HG03108 (cell line): Measurements from ENCODE around the gene MIF4GD.
"Not testable (repeated sequence)": the region's sequence is repeated elsewhere in the genome, so short reads cannot be mapped to it uniquely, and the experiment has no call there.

Experiments
- ATAC-seq: cut with Tn5 transposase; IDR thresholded peaks from one replicate; pipeline ENCODE4 v1.9.1; 2021; ENCODE audit warnings: moderate library complexity; ENCODE audit not compliant: unreplicated experiment

Gene MIF4GD

DNA sequence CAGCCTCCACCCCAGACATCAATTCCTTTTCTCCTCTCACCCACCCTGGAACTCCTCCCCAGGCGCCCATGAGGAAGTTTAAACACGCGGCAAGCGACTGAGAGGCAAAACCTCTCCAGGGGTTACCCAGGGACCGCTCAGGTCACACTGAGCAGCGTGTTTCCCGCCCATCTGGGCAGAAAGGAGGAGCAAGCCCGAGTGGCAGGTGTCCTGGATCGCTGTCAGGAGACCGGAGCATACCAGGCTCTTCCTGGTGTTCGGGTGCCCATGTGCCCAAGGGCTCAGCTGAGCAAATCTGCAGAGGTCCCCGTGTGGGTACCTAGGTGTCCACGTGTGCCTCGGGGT is 17.7 kb upstream of the MIF4GD start:
- ATAC-seq = peak; percentile 1

DNA sequence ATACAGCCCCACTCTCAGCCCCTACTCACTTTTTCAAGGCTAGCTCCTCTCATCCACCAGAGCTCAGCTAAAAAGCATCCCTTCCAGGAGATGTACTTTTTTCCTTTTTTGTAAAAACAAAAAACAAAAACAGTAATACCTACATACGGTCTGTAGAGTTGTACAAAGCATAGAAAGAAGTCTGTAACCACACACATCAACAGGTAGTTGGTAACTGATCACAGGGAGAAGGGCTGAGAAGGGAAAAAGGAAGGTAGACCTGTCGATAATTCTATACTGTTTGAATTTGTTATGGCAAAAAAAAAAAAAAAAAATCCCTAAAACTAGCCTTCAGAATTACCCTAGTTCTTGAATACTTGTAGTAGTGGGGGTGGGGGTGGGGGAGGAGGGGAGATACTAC is 17.3 kb upstream of the MIF4GD start:
- ATAC-seq = no peak

DNA sequence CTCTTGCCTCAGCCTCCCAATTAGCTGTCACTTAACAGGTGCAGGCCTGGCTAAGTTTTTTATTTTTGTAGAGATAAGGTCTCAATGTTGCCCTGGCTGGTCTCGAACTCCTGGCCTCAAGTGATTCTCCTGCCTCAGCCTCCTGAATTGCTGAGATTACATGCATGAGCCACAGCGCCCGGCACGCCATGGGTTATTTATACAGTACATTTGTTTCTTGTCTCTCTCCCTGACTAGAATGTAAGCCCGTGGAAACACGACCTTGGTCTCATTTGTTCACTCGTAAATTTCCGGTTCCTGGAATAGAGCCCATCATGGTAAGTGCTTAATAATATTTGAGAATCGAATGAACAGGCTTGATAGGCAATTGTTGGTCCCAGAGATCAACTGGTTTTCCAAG is 16.2 kb upstream of the MIF4GD start:
- ATAC-seq = no peak

DNA sequence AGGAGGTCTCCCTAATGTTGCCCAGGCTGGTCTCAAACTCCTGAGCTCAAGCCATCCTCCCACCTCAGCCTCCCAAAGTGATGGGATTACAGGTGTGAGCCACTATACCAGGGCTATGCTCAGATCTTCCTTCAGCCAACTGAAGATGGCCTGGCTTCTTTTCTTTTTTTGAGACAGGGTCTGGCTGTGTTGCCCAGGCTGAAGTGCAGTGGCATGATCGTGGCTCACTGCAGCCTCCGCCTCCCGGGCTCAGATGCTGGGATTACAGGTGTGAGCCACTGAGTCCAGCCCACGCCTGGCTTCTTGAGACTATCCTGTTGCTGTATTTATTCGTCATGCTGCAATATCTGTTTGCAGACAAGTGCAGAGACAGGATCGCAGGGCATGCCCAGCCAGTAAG is 14.1 kb upstream of the MIF4GD start:
- ATAC-seq = no peak

DNA sequence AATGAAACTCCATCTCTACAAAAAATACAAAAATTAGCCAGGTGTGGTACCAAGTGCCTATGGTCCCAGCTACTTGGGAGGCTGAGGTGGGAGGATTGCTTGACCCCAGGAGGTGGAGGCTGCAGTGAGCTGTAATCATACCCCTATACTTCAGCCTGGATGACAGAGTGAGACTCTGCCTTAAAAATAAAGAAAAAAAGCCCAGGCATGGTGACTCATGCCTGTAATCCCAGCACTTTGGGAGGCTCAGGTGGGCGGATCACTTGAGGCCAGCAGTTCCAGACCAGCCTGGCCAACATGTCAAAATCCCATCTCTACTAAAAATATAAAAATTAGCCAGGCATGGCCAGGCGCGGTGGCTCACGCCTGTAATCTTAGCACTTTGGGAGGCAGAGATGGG is 9.2 kb upstream of the MIF4GD start:
- ATAC-seq = not testable (repeated sequence)

DNA sequence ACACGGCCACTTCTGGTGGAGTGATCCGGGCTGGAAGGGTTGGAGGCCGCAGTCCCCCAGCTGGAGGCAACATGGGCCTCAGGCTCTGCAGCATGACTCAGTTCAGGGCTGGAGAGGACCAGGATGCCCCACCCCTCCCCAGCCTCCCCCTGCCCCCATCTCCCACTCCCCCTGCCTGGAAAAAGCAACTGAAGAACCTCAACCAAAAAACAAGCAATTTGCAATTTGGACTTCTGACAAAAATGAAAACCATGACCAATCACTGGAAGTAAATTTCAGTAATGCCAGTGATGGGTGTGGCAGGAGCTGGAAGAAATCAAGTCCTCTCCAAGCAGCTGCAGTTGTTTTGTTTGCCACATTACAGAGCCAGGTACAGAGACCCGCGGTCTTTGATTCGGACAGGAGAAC is 6.6 kb upstream of the MIF4GD start:
- no peak for ATAC-seq

DNA sequence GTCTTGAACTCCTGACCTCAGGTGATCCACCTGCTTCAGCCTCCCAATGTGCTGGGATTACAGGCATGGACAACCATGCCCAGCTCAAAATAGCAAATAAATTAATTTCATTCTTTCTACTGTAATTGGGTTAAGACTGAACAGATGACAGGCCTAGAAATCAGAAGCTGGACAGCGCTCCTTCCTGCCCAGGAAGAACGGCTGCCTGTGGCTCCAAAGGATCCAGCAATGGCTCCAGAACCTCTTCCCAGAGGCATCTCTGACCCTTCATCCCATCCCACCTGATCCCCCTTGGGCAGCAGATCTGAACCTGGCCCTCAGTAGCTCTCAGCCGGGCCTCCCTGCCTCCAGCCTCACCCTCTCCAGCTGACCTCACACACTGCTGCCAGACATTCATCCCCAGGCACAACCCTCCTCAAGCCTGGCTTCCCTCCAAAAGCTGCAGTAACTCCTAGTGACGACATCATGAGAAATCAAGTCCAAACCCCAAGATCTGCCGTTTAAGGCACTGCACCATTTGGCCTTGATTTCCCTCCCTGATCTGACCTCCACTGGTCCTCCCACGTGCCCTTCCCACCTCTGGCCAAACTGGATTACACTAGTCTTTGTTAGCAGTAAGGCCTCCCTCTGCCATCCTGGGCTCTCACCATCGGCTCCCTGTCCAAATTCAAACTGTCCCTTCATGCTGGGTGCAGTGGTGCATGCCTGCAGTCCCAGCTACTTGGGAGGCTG is 3.1 kb upstream of the MIF4GD start:
- no peak for ATAC-seq

DNA sequence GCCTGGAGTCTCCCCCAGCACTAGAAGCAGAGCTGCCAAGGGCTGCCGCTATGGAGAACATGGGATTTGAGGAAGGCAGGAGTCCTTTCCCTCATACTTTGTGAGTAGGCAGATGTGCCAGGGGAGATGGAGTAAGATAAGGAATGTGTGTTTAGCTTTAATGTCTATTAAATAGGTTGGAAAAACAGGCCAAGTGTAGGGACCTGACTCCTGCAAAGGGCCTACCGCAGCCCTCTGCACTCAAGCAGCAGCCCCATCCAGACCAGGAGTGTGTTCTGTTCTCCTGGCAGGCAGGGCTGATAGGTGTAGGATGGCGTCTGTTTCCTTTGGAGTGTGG is 1.8 kb upstream of the MIF4GD start:
- ATAC-seq = no peak

DNA sequence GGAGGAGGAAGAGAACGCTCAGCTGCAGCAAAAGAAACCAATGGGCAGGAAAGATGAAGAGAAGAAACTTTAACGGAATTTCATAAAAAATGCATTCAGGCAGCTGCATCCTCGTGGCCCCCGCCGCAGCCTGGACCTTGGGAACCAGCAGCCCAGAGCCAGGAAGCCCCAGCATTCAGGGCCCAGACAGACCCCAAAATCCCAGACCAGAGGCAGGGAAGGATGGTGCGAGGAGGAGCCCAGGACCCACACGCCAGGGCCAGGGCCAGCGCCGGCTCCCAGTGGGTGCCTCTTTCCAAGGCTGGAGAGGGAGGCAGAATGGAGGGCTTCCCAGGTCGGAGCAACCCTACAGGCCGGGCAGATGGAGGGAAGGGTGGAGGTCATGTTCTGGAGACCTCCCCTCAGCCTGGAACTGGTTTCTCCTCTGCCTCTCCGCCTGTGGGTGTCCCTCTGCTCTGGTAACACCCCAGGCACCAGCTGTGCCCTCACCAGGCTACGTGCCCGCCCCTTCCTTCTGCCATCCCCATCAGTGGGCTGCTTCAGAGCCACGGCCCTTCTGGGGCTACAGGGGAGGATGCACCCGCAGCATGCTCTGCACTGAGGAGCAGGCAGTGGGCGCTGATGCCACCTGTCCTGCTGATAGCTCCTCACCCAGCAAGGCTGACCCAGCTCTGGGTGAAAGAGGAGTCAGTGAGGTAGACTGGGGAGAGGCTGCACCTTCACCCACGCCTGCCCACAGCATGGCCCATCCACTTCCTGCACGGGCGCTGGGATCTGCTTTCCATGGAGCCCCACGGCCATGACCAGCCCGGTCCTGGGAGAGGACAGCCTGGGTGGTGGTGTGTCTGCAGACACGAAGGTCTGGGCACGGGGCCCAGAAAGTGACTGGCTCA is 1.2 kb upstream of the MIF4GD start:
- no peak for ATAC-seq

DNA sequence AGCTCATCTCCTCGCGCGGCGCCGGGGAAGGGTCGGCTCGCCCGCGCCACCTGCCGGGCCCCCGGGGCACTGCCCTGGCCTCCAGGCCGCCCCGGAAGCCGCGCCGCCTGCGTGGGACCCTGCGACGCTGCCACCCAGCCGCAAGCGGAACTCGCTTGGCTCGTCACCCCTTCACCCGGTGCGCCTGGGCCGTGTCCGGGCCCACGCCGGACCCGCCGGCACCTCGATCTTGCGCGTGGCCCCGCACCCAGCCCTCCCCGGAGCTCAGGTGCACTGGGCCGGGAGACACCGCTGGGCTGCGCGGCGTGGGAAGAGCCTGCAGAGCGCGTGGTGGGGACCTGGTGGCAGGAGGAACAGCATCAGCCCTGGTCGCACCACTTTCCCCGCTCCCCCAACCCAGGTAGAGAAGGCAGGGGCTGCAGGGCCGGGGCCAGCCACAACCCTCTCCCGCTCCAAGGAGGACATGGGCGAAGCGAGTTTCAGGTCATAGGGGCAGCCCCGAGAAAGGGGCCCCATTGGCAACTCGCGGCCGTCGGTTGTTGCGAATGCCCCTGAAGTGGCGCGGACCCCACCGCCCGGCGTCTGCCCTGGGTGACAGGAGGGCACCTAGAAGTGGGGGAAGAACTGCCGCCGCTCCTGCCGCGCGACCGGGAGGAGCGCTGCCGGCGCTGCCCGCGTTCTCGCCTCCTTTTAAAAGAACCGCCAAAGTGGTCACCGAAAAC is 363 bp upstream of the MIF4GD start:
- peak; percentile 66 for ATAC-seq

DNA sequence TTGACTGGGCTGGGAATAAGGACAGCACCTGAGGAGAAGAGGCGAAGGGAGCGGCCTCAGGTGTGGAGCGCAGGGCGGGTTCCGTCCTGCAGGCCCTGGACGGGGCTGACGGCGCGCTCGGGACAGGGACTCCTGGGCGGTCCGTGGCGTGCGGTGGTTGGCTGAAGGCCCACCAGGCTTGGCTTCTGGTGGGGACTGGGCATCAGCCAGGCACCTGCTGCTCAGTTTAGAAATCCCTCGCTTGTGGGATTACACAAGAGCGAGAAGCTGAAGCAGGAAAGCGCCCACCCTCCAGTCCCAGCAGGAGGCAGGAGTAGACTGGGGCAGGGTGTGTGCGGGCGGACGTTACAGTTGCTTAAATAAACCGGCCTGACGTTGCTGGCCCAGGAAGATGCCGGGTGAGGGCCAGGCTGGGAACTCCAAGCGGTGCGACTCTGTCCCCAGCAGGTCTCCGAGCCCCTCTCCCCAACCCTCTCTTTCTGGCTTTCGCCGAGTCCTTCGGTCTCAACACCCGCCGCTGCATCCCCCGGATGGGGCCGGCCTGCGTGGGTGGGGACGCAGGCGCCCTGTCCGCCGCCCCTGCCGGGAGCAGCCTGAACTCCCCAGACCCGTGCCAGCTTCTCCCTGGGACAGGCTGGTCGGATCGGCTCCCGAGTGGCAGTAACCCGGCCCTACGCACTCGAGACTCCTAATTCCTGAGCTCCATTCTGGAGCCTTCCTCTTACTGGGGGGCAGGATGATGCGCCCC is 639 bp downstream of the MIF4GD start:
- peak; percentile 28 for ATAC-seq

DNA sequence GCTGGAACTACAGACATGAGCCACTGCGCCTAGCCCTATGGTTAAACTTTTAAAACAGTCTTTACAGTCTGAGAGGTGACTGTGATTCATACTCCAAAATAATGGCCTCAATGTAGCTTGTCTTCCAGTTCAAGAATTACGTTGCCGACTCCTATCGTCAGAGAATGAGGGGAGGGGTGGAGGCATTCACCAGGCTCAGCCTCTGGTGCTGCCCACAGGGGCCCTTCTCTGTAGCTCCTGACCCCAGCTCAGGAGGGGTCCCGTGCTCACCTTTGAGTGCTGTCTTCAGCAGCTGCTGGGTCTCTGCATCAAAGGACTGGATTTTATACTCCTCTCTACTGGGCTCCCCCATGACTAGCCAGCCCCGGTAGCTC is 1.2 kb downstream of the MIF4GD start:
- ATAC-seq = no peak

DNA sequence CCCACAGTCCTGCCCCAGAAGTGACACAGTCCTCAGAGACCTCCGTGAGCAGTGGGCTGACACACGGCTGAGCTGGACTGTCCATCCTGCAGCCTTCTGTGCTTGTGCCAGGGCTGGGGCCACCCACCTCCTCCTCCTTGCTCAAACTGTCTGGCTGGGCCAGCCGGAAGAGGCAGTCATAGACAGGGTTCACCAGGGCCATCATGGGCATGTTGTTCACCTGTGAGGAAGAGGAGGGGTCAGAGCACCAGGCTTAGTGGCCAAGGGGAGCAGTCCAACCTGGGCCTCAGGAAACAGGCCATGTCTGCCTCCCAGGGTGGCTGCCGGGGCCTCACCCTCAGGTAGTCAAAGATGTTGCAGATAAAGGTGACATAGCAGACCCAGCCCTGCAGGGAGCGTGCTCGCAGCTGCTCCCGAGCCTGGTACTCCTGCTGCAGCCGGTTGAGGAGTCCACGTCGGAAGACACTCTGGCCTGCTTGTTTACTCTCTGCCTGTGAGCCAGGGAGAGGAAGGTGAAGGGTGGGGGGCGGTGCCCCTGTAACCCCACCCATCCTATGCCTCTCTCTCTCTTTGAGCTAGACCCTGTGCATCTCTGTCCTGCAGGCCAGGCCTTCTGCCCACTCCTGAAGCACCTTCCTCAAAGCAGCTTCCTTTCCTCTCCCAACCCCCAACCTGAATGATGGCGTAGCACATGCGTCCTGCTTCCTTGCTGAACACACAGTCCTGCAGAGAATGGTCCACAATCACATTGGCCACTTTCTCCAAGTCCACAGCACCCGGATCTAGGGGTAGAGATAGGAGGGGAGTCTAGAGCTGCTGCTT is 3.4 kb downstream of the MIF4GD start:
- ATAC-seq = no peak

DNA sequence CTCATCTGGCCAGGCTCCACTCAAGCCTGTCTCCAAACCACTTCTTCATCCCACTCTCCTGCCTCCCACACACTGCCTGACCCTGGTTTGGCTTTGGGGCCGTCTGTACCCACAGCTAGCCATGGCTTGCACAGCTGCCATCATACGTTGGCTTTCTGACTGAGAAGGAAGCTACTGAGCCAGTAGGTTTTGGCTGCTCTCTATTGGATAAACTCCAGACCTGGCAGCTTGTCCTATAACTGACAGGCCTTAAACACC is 3.9 kb downstream of the MIF4GD start:
- no peak for ATAC-seq

DNA sequence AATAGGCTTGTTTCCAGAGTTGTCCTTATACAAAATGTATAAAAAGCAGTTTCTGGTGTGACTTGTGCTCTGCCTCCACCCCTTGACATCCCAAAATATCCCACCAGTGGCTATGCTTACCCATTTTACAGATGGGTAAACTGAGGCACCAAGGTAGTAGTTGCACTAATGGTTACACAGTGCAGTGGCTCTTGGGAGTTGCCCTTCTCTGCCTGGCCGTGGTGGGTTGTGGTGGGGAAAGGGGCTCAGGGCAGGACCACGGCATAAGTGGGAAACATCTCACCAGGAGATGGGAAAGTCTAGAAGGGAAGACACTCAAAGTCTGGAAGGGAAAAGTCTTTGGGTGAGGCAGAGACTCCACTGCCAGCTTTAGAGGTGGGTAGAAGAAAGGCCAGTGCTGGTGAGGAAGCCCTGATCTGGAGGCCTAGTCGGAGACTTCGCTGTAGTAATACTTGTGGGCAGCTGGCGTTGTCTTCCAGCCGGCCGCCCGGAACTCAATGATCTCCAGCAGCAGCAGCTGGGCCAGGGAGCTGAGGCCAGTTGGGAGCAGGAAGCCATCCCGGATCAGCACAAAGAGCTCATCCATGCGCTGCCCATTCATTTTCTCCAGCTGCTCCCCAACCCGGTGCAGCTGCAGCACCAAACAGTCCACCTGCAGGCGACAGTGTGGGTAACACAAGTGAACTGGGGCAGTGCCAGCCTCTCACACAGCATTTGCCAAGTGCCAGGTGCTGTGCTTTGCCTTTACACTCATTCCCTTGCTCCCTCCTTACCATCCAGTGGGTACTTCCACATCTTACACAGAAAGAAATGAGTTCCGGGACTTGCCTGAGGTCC is 4.5 kb downstream of the MIF4GD start:
- no peak for ATAC-seq

DNA sequence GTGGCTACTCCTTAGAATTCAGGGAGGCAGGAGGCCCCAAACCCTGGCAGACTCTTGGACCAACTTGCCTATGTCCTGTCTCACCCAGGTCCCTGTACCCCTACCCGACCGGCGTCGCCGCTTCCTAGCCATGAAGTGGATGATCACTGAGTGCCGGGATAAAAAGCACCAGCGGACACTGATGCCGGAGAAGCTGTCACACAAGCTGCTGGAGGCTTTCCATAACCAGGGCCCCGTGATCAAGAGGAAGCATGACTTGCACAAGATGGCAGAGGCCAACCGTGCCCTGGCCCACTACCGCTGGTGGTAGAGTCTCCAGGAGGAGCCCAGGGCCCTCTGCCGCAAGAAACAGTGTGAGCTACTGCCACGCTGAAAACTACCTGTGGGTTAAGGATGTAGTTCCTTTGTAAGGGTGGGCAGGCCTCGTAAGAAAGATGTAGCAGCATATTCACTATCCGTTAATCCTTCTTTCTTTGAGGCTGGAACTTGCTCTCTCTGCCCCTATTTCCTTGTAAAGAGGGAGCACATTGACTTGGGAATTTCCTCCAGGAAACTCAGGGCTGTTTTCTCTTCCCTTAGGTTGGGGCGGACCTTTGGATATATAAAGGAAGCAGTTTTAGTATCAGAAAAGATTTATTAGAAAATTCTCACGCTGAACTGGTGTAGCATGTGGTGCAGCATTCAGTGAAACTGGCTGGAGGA is 5.3 kb downstream of the MIF4GD start:
- no peak for ATAC-seq

DNA sequence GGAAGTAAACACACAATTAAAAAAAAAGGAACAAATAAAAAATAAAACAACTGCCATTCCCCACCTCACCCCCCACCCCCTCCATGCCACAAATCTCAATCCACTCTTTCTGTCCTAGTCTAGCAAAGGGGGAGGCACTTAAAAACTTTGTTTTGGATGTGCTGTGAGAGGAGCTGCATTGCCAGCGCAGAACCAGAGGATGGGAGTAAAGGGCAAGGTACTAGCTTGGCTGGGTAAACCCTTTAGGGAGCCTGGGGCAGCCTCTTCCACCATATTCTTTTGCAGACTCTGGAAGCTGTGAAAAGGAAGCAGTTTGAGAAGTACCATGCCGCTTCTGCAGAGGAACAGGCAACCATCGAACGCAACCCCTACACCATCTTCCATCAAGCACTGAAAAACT is 8.0 kb downstream of the MIF4GD start:
- no peak for ATAC-seq

DNA sequence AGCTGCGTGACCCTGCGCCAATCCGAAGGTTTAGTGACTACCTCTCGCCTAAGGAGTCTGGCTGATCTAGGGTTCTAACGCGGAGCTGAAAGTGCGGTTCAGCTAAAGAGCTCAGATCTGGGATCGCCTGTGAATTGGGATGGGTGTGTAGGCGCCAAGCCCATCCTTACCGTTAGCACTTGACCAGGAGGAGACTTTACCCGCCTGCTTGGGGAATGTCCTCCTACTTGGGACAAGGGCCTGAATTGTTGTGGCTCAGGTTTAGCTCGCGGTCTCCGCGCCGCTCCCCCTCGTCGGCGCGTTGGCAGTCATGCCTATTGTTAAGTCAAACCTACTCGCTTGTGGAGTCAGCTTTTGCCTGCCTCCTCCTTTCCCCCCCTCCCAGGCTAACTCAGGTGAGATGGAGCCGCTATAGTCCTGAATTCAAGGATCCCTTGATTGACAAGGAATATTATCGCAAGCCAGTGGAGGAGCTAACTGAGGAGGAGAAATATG is 8.9 kb downstream of the MIF4GD start:
- ATAC-seq = no peak
